GM18520 (cell line): ENCODE results near the gene KCNC3.

Source experiments
- ATAC-seq: cut with Tn5 transposase; IDR thresholded peaks from one replicate; pipeline ENCODE4 v1.9.1; 2021; ENCODE audit not compliant: unreplicated experiment

KCNC3 gene

GRCh38 chr19:50328224-50328872, 829 bp downstream of the KCNC3 start:
- no peak for ATAC-seq

DNA sequence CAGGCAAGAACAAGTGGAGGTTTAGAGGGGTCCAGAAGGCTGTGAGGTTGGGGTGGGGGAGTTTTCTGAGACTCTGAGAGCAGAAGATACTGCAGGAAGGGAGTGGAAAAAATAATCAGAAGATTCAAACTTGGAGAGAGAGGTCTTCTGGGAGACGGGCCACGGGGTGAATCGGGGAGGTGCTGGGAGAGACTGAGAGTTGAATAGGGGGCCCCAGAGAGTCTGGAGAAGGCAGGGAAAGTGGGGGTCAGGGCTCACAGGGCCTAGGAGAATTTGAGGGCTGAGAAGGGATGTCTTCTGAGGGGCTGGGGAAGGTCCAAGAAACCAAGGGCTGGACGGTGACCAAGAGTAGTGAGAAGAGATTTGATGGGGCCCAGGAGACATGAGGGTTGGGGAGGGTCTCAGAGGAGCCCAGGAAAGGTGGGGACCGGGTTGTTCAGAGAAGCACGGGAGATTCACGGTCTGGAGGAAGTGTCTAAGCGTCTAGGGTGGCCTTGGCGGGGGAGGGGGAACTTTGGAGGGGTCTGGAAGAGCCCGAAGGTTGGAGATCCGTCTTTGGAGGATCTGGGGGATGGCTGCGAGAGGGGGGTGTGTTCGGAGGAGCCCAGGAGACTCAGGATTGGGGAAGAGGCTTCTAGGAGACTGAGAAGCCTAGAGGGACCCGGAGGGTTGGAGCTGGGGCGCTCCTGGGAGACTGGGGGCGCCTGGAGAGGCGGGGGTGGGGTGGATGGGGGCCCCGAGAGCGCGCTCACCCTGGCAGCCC, 1.5 kb downstream of the KCNC3 start:
- no peak for ATAC-seq

DNA sequence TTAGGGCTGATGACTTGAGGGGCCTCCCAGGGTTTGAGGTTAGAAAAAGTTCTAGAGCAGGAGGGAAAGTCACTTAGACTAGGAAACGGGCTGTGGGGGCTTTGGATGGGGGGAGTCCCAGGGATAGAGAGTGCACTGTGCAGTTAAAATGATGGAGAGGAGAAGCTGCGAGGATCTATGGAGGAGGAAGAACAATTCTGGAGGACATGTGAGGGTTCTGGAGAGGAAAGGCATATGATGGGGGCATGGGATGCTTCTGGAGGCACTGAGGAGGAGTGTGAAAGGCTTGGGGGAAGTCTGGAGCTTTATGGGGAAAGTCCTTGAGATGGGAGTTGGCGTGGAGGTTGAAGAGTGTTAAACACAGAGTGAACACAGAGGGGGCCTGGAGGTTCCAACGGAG, 2.2 kb downstream of the KCNC3 start:
- ATAC-seq = no peak

DNA sequence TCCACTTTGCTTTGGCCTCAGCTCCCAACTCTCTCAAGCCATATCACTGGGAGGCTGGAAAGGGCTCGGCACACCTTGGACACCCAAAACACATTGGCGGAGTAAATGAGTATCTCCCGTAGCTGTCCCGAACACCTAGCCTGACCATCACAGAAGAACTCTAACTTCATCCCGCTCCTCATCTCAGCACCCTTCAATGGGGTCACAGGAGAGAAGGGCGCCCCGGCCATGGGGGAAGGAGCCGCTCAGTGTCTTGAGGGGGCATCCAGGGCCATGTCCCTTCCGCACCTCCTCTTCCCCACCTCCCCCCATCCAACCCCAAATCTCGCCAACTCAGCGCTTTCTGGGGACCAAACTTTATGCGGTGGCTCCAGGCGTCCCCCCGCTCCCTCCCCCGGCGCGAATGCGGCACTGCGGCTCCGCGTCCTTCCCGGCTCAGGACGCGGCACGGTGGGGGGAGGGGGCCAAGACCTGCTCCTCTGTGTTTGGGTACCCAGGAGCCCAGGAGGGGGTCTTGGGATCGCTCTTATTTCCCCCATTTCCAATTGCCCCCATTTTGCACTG, 3.0 kb downstream of the KCNC3 start:
- ATAC-seq = no peak

DNA sequence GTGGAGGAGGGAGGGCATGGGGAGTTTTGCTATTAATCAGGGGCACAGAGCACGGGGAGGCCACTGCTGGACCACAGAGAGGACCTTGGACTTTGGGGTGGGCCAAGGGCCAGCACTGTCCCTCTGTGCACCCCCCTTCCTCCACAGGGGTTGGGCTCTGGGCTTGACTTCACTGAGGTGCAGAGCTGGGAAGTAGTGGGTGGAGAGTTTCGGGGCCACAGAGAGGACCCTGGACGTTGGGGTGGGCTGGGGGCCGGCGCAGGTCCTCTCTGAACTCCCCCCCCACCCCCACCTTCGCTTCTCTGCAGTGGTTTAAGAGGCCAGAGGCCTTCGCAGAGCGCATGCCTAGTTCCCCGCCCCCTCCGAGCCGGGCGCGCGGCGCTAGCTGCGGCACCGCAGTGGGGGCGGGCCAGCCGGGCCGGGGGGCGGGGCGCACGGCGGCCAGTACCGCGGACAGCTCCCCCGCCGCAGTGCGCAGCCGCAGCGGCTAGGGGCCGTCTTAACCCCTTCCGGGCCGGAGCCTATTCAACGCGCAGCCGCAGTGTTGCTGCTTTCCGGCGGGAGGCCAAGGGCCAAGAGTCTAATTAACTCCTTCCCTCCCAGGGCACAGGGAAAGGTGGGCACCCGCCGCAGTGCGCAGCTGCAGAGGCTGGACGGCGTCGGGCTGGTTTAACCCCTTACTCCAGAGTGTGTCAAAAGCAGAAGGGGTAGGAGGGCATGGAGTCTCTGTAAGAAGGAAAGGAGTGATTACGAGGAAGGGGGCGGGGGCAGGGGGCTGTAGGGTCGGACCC, 3.7 kb downstream of the KCNC3 start:
- no peak for ATAC-seq

GRCh38 chr19:50324331-50324730, 4.8 kb downstream of the KCNC3 start:
- no peak for ATAC-seq

GRCh38 chr19:50323782-50324133, 5.4 kb downstream of the KCNC3 start:
- ATAC-seq = no peak

DNA sequence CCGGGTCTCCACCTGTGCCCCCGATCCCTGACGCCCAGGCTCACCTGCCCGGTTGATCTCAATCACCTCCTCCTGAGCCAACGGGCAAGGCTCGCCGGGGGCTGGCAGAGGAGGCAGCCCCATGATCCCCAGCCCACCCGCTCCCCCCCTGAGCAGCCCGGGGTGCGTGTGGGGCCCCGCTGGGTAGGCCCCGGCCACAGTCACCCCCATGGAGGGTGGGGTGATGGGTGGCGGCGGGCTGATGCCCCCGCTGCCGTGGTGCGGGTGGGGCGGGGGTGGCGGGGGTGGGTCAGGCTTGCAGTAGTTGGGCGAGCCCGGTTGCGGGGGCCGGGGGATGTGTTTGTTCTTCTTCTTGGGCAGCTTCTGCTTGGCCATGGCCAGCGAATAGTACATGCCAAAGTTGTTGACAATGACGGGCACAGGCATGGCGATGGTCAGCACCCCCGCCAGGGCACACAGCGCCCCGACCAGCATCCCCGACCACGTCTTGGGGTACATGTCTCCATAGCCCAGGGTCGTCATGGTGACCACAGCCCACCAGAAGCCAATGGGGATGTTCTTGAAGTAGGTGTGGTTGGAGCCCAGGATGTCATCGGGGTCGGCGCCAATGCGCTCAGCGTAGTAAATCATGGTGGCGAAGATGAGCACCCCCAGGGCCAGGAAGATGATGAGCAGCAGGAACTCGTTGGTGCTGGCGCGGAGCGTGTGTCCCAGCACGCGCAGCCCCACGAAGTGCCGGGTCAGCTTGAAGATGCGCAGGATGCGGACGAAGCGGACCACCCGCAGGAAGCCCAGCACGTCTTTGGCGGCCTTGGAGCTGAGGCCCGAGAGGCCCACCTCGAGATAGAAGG, 6.0 kb downstream of the KCNC3 start:
- ATAC-seq = no peak

DNA sequence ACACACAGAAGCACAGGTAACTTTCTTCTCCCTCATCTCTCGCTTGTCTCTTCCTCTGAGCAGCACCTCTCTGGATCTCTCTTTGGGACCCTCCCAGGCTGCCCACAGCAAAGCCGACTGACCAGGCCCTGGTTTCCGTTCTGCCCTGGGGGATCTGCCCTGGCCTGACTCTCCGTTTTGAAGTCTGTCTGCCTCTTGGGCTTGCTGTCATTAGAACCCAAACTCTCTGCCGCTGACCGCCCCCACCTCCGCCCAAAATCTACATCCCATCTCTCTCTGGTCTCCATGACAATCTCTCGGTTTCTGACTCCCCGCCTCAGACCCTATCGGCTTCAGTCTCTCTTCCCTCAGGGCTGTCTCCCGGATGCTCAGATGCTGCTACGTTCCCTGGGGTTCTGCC, 6.9 kb downstream of the KCNC3 start:
- ATAC-seq = no peak

GRCh38 chr19:50321831-50322230, 7.3 kb downstream of the KCNC3 start:
- ATAC-seq = no peak

GRCh38 chr19:50320596-50320995, 8.6 kb downstream of the KCNC3 start:
- no peak for ATAC-seq

GRCh38 chr19:50320051-50320450, 9.1 kb downstream of the KCNC3 start:
- ATAC-seq = no peak

GRCh38 chr19:50319156-50319555, 10.0 kb downstream of the KCNC3 start:
- ATAC-seq = no peak

DNA sequence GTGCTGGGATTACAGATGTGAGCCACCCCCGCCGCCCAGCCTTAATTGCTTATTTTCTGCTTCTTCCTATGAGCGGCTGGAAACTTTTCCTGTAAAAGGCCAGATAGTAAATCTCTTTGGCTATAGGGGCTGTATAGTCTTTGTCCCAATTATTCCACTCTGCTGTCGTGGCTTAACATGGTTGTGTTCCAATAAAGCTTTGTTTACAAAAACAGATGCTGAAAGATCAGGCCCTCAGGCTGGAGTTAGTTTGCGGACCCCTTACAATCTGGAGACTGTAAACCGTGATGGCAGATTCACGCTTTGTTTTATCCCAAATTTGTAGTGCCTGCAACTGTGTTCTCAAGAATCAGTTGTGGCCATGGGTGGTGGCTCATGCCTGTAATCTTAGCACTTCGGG, 10.7 kb downstream of the KCNC3 start:
- no peak for ATAC-seq

GRCh38 chr19:50317115-50317514, 12.1 kb downstream of the KCNC3 start:
- no peak for ATAC-seq

- no peak for ATAC-seq
Observed at GRCh38 chr19:50315773-50316448, 13.3 kb downstream of the KCNC3 start.

DNA sequence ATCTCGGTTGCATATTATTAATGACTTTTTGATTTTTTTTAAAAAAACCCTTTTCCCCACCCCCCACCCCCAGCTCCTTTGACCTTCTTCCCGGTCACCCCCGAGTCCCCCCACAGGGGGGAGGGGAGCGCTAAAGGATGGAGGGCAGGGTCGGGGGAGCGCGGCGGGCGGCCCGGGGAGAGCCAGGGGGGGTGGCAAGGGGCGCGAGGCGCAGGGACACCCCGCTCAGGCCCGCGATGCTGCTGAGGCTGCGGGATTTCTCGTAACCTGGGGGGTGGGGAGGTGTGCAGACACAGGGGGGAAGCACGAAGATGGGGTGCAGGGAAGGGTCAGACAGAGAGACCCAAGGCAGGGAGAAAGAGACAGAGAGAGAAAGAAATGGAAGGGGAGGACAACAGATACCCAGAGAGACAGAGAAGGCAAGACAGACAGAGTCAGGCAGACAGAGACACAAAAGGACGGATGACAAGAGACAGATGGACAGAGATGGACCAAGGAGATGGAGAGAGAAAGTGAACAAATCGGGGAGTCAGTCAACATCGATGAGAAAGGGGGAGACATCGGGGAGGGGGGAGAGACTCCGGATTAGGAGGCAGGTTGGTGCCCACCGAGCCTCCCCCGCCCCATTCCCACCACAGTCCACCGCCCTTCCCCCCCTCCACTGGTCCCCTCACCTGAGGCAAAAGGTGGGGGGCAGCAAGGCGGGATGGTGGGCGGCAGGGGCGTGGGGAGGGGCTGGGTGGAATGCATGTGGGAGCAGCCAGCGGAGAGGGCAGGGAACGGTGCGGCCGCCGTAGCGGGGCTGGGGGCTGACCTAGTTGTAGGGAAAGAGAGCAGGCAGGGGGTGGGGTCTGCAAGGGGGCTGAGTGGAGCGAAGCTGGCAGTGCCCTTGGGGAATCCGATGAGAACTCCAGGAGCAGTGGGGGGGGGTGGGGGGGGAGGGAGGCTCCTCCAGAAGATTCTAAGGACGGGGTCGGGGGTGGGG, 14.2 kb downstream of the KCNC3 start:
- no peak for ATAC-seq

DNA sequence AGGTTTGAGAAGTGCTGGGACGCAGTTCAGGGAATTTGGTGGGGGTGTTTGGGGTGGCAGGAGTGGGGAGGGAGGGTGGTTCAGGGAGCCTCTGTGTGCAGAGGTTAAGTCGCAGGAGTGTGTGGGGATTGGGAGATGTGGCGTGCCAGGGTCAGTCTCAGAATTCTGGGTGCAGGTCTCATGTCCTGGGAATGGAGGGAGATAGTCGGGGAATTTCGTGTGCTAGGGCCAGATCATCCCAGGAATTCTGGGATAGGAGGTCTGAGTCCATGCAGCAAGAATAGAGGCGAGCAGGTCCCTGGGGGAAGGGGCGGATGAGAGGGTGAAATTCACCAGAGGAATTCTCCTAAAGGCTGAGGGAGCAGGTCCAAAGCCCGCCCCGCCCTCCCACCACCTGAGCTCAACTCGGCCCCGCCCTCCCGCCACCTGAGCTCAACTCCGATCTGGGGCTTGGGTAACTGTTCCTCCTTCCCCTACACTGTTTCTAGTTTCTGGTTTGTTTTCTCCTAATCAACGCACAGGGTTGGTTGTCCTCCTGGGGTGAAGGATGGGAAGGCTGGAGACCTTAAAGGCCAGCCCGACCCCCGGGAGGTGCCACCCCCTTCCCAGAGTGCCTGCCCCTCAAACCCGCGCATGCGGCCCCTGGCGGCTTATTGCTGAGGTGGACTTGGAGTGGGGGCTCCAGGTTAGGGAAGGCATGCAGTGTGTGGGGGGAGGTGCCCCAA, 15.2 kb downstream of the KCNC3 start:
- no peak for ATAC-seq
